Tibial artery (tissue), 4 donors: ENCODE measurements around the gene PUM2.

ENCODE experiments used
- DNase-seq, 2 donors: peaks; one replicate each; pipeline ENCODE4 v3.0.0-alpha.2; 2019
- H3K27ac ChIP-seq, 2 donors: fragments of 200-600 bp; sonication (generic) in 1 of 2; 1 replicate in 1 of 2; 2 replicates in 1 of 2; pipeline ENCODE4 v1.5.1; 2018 to 2019; ENCODE audit warnings: mild to moderate bottlenecking in 1 of 2
- H3K27me3 ChIP-seq, 2 donors: fragments of 200-600 bp; sonication (generic) in 1 of 2; one replicate each; pipeline versions ENCODE4 v1.5.1 to v1.6.0; 2016 to 2019
- H3K36me3 ChIP-seq, 3 donors: fragments of 200-600 bp; sonication (generic) in 2 of 3; one replicate each; pipeline ENCODE4 v1.5.1; 2016 to 2019; ENCODE audit warnings: mild to moderate bottlenecking in 2 of 3
- H3K4me1 ChIP-seq, 4 donors: fragments of 200-600 bp; sonication (generic) in 2 of 4; 1 replicate in 3 of 4; 2 replicates in 1 of 4; pipeline ENCODE4 v1.5.1; 2016 to 2019
- H3K4me3 ChIP-seq, 2 donors: fragments of 200-600 bp; sonication (generic) in 1 of 2; 1 replicate in 1 of 2; 2 replicates in 1 of 2; pipeline ENCODE4 v1.5.1; 2018 to 2019; ENCODE audit warnings: mild to moderate bottlenecking in 2 of 2
- H3K9me3 ChIP-seq, 3 donors: fragments of 200-600 bp; sonication (generic) in 1 of 3; one replicate each; pipeline ENCODE4 v1.5.1; 2016 to 2019
- intact Hi-C: fragments of 100-400 bp; cut with DNase I; formaldehyde crosslinking; loops from one replicate; pipeline ENCODE4 v1.15.0; 2023; ENCODE audit warnings: low total_unique reads
- TF ChIP-seq, protein P1 (sequence below), 2 experiments: fragments of 200-600 bp in 1 of 2; fragments of 450-650 bp in 1 of 2; IDR thresholded peaks; one replicate each; pipeline ENCODE4 v1.5.1; 2017 to 2019; ENCODE audit warnings: antibody characterized with exemption in 2 of 2, mild to moderate bottlenecking in 1 of 2, moderate library complexity in 1 of 2

Gene PUM2

GRCh38 chr2:20317690-20318089 is 33.0 kb downstream of the PUM2 start:
- Histone ChIP-seq H3K4me3 (no peak overlapping the region), H3K27ac (no peak overlapping the region), H3K27me3 (no peaks in the 10 kb centered on the region), H3K9me3 (no peaks in the 10 kb centered on the region), H3K36me3 (peaks cover 26 to 58% (median 38%) of the 10 kb centered on the region in 3 donors), H3K4me1 (no peaks in the 10 kb centered on the region)
- intact Hi-C loops, result no loop called here
- DNase-seq, result no peak
- TF ChIP-seq, protein P1, sequence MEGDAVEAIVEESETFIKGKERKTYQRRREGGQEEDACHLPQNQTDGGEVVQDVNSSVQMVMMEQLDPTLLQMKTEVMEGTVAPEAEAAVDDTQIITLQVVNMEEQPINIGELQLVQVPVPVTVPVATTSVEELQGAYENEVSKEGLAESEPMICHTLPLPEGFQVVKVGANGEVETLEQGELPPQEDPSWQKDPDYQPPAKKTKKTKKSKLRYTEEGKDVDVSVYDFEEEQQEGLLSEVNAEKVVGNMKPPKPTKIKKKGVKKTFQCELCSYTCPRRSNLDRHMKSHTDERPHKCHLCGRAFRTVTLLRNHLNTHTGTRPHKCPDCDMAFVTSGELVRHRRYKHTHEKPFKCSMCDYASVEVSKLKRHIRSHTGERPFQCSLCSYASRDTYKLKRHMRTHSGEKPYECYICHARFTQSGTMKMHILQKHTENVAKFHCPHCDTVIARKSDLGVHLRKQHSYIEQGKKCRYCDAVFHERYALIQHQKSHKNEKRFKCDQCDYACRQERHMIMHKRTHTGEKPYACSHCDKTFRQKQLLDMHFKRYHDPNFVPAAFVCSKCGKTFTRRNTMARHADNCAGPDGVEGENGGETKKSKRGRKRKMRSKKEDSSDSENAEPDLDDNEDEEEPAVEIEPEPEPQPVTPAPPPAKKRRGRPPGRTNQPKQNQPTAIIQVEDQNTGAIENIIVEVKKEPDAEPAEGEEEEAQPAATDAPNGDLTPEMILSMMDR (IDR thresholded peaks at IDR 0.05), result no peak

DNA sequence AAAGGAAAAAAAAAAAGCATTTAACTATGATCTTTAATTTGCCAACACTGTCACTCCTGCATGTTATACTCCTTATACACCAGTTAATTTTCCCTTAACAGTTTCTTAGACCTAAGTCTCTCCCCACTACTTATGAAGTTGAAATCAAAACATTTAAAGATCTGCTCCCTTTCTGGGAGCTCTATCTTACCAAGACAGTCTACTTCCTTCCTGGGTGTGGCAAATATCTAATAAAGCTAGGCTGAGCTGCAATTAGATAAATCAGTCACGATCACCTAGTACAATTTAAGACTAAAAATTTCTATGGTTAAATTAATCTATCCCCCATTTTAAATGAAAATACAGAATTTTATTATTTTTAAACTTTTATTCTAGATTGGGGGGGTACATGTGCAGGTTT is 33.4 kb downstream of the PUM2 start:
- Histone ChIP-seq H3K4me1 (no peaks in the 10 kb centered on the region), H3K4me3 (no peak overlapping the region), H3K27me3 (no peaks in the 10 kb centered on the region), H3K27ac (no peak overlapping the region), H3K9me3 (no peaks in the 10 kb centered on the region), H3K36me3 (peaks cover 22 to 54% (median 35%) of the 10 kb centered on the region in 3 donors)
- TF ChIP-seq, protein P1 (IDR thresholded peaks at IDR 0.05), result no peak
- no peak for DNase-seq
- intact Hi-C loops, result no loop called here

- Histone ChIP-seq H3K27me3 (no peaks in the 10 kb centered on the region), H3K4me3 (no peak overlapping the region), H3K9me3 (no peaks in the 10 kb centered on the region), H3K36me3 (peaks cover 40 to 58% (median 49%) of the 10 kb centered on the region in 3 donors), H3K4me1 (no peaks in the 10 kb centered on the region), H3K27ac (no peak overlapping the region)
- no peak for DNase-seq
- intact Hi-C loops, result no loop called here
- TF ChIP-seq, protein P1 (IDR thresholded peaks at IDR 0.05), result no peak
Observed at GRCh38 chr2:20314562-20315501, 35.8 kb downstream of the PUM2 start.

GRCh38 chr2:20313659-20314058 is 37.0 kb downstream of the PUM2 start:
- Histone ChIP-seq H3K4me1 (no peaks in the 10 kb centered on the region), H3K27ac (no peak overlapping the region), H3K36me3 (peaks cover 43 to 64% (median 51%) of the 10 kb centered on the region in 3 donors), H3K9me3 (no peaks in the 10 kb centered on the region), H3K4me3 (no peak overlapping the region), H3K27me3 (no peaks in the 10 kb centered on the region)
- intact Hi-C loops, result no loop called here
- TF ChIP-seq, protein P1 (IDR thresholded peaks at IDR 0.05), result no peak
- DNase-seq, result no peak

- H3K27ac ChIP-seq, result no peak overlapping the region
- H3K4me1 ChIP-seq, result peaks cover 0 to 2% (median 0%) of the 10 kb centered on the region in 4 donors
- H3K27me3 ChIP-seq, result no peaks in the 10 kb centered on the region
- no peak for DNase-seq
- intact Hi-C loops, result no loop called here
- H3K4me3 ChIP-seq, result no peak overlapping the region
- H3K36me3 ChIP-seq, result peaks cover 52 to 67% (median 64%) of the 10 kb centered on the region in 3 donors
- H3K9me3 ChIP-seq, result no peaks in the 10 kb centered on the region
- TF ChIP-seq, protein P1 (IDR thresholded peaks at IDR 0.05), result no peak
Observed at GRCh38 chr2:20309001-20309400, 41.6 kb downstream of the PUM2 start.
